ENCODE measurements around the gene ITGB8.

DNA sequence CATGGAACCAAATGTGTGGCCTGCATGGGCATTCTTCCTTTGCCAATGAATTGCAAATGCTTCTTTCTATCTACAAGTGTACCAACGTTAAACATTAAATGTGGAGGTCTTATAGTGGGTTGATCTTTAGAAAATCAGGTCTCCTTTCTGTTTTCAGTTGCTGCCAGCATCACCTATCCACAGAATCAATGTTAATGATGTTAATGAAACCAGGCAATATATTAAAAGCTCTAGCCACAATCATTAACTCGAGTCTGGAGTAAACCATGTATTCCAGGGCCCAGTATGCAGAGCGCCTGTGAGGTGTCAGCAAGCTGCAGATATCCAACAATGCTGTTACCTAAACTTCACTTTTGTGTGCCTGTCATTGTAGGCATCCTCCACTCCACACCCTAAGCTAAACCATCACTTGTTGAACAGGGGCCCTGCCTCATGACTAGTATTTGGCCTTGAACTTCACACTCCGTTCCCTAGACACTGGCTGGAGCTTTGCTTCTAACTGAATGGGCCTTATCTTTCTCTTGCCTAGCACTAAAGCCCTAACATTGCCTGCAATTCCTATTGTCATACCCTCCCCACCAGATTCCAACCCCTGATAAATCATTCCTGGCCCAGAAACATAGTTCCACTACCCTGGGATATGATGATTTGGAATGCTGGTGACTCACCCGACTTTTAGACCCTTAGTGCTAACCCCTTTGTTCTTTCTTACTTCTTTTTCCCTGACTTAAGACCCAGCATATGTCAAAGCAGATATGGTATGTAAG lies 24.3 kb upstream of the ITGB8 start:
- TF ChIP-seq ELF4 (CRISPR knock-in tag; IDR thresholded peaks at IDR 0.05; ENCODE audit: low read depth) (no peak), ZNF138 (CRISPR knock-in tag; conservative IDR thresholded peaks at IDR 0.05) (no peak), ZNF232 (CRISPR knock-in tag; IDR thresholded peaks at IDR 0.05) (no peak), IRF1 (CRISPR knock-in tag; IDR thresholded peaks at IDR 0.05) (no peak), NR2C2 (CRISPR knock-in tag; IDR thresholded peaks at IDR 0.05) (no peak), CBFB (CRISPR knock-in tag; IDR thresholded peaks at IDR 0.05; ENCODE audit: low read depth) (no peak)
- TF ChIP-seq, protein P1, sequence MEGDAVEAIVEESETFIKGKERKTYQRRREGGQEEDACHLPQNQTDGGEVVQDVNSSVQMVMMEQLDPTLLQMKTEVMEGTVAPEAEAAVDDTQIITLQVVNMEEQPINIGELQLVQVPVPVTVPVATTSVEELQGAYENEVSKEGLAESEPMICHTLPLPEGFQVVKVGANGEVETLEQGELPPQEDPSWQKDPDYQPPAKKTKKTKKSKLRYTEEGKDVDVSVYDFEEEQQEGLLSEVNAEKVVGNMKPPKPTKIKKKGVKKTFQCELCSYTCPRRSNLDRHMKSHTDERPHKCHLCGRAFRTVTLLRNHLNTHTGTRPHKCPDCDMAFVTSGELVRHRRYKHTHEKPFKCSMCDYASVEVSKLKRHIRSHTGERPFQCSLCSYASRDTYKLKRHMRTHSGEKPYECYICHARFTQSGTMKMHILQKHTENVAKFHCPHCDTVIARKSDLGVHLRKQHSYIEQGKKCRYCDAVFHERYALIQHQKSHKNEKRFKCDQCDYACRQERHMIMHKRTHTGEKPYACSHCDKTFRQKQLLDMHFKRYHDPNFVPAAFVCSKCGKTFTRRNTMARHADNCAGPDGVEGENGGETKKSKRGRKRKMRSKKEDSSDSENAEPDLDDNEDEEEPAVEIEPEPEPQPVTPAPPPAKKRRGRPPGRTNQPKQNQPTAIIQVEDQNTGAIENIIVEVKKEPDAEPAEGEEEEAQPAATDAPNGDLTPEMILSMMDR (IDR thresholded peaks at IDR 0.05) = no peak
- TF ChIP-seq, protein P2, sequence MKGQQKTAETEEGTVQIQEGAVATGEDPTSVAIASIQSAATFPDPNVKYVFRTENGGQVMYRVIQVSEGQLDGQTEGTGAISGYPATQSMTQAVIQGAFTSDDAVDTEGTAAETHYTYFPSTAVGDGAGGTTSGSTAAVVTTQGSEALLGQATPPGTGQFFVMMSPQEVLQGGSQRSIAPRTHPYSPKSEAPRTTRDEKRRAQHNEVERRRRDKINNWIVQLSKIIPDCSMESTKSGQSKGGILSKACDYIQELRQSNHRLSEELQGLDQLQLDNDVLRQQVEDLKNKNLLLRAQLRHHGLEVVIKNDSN (CRISPR knock-in tag; IDR thresholded peaks at IDR 0.05) = no peak
- TF ChIP-seq, protein P3, sequence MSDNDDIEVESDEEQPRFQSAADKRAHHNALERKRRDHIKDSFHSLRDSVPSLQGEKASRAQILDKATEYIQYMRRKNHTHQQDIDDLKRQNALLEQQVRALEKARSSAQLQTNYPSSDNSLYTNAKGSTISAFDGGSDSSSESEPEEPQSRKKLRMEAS (CRISPR knock-in tag; IDR thresholded peaks at IDR 0.05) = no peak
